CD4-positive, alpha-beta memory T cell (primary cell): ENCODE data around the gene NPY5R. TPM values are rescaled to one million over a fixed set of nuclear protein-coding genes. Genes with fewer than 3 reads are reported as not detected.
A peak's percentile ranks its signal among the peaks of the same experiment; 100 is the strongest.

ENCODE experiments used
- CTCF ChIA-PET: fragments of 350-600 bp; sonication (Branson Sonifier 250); formaldehyde crosslinking; loops from one replicate; lab custom pipeline; 2021; ENCODE audit warnings: inconsistent platforms; ENCODE audit not compliant: partially characterized antibody; lab: Charles Lee
- POLR2A ChIA-PET: fragments of 350-600 bp; sonication (Branson Sonifier 250); formaldehyde crosslinking; loops from one replicate; lab custom pipeline; 2021; ENCODE audit not compliant: partially characterized antibody; lab: Charles Lee
- DNase-seq, 5 donors: peaks; one replicate each; pipeline versions ENCODE4 v3.0.0 to v3.0.0-alpha.2; 2020 to 2022; ENCODE audit warnings: mixed read lengths in 1 of 5
- H3K27ac ChIP-seq: one replicate; pipeline ENCODE4 v1.7.0; 2013; ENCODE audit warnings: low read depth, low read length
- H3K27me3 ChIP-seq: 2 replicates; pipeline ENCODE4 v1.7.0; 2013; ENCODE audit warnings: mild to moderate bottlenecking, low read length, moderate library complexity; ENCODE audit not compliant: insufficient read depth
- H3K36me3 ChIP-seq: 2 replicates; pipeline ENCODE4 v1.7.0; 2013; ENCODE audit warnings: mild to moderate bottlenecking, low read length, moderate library complexity; ENCODE audit not compliant: insufficient read depth
- H3K4me1 ChIP-seq: 2 replicates; pipeline ENCODE4 v1.7.0; 2013; ENCODE audit warnings: mild to moderate bottlenecking, low read length, moderate library complexity; ENCODE audit not compliant: insufficient read depth
- H3K4me3 ChIP-seq, 2 donors: one replicate each; pipeline ENCODE4 v1.7.0; 2013; ENCODE audit warnings: low read length in 2 of 2, mild to moderate bottlenecking in 1 of 2
- H3K9me3 ChIP-seq, 2 donors: one replicate each; pipeline ENCODE4 v1.7.0; 2013; ENCODE audit warnings: low read length in 2 of 2, control low read depth in 1 of 2; ENCODE audit not compliant: control insufficient read depth in 1 of 2
- H3K27ac Mint-ChIP-seq, 7 donors: one replicate each; pipeline ENCODE4 v1.8.0; 2020 to 2021; ENCODE audit warnings: mixed read lengths in 7 of 7, mild to moderate bottlenecking in 6 of 7, inconsistent platforms in 3 of 7, moderate library complexity in 3 of 7
- H3K27me3 Mint-ChIP-seq, 2 donors: one replicate each; pipeline ENCODE4 v1.8.0; 2020 to 2021; ENCODE audit warnings: mixed read lengths in 2 of 2
- H3K36me3 Mint-ChIP-seq, 2 donors: one replicate each; pipeline ENCODE4 v1.8.0; 2020 to 2021; ENCODE audit warnings: mixed read lengths in 2 of 2, inconsistent platforms in 1 of 2, mild to moderate bottlenecking in 1 of 2
- H3K4me1 Mint-ChIP-seq, 4 donors: one replicate each; pipeline ENCODE4 v1.8.0; 2020 to 2021; ENCODE audit warnings: mixed read lengths in 4 of 4, mild to moderate bottlenecking in 1 of 4
- H3K4me3 Mint-ChIP-seq, 8 donors: one replicate each; pipeline ENCODE4 v1.8.0; 2020 to 2021; ENCODE audit warnings: mixed read lengths in 8 of 8, mild to moderate bottlenecking in 7 of 8, moderate library complexity in 6 of 8, inconsistent platforms in 3 of 8
- H3K9me3 Mint-ChIP-seq, 8 donors: one replicate each; pipeline ENCODE4 v1.8.0; 2020 to 2021; ENCODE audit warnings: mixed read lengths in 8 of 8, mild to moderate bottlenecking in 5 of 8, inconsistent platforms in 3 of 8, moderate library complexity in 1 of 8
- intact Hi-C: fragments of 100-400 bp; cut with micrococcal nuclease; formaldehyde crosslinking; loops from one replicate; pipeline ENCODE4 v1.15.1; 2023
- polyA plus RNA-seq, 2 donors: library from polyadenylated mRNA; unstranded; fragments of 300-500 nt; fragmentation: Illumina TruSeq; gene quantifications; one replicate each; pipeline ENCODE4 v1.2.3, GENCODE V29; 2021
- total RNA-seq, 2 experiments: library from RNA; stranded (reverse); gene quantifications; one replicate each; pipeline ENCODE4 v1.2.3, GENCODE V29; 2021

NPY5R gene
- total and polyA plus RNA-seq, 4 experiments from 2014 or later, result not detected

DNA sequence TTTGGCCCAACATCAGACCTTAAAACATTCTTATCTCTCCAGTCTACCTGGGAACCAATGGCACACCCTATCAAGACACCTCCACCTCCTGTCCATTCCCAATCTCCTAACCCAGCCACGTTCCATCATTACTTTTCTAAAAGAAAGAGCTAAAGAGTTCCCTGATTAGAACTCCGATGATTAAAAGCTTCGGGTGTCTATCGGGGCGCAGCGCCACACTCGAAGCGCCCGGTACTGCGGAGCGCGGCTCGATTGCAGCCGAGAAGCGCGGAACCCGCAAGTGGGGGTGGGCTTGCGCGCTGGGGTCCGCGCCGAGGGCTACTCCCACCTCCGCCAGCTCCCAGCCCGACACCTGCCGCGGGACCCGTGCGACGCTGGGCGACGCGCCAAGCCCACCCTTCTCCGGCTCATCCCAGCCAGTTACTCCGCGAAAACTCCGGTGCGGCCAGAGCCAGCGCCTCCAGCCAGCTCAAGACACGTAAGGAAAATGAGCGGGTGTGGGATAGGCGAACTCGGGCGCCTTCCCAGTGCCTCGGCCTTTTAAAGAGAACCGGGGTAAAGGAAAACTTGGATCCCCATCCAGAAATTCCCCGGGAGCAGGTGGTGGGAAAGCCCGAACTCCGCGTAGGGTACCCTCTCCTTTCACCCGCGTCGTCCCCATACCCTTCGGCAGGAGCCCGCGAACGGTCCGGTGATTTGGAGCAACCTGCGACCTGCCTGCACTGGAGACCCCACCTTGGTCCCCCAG, 11.9 kb upstream of the NPY5R start:
- H3K36me3 Mint-ChIP-seq, result peaks cover 0 to 4% of the 10 kb centered on the region in 2 donors
- H3K9me3 ChIP-seq, result no peaks in the 10 kb centered on the region
- peaks cover 7% of the 10 kb centered on the region for H3K4me1 ChIP-seq
- CTCF ChIA-PET, result no interaction called here
- no peak for DNase-seq
- no peak overlapping the region for H3K27ac ChIP-seq
- peak overlapping the region in 6 of 8 donors; percentile 23 to 76 (median 58) for H3K4me3 Mint-ChIP-seq
- intact Hi-C loops, result loop anchor here (2.0 kb wide), 1 partner anchor 835 kb away; no protein-coding TSS in a partner anchor
- peaks cover 31% of the 10 kb centered on the region in 2 donors for H3K27me3 Mint-ChIP-seq
- peaks cover 4% of the 10 kb centered on the region for H3K27me3 ChIP-seq
- no peaks in the 10 kb centered on the region for H3K36me3 ChIP-seq
- POLR2A ChIA-PET, result no interaction called here
- H3K4me1 Mint-ChIP-seq, result peaks cover 5 to 19% (median 15%) of the 10 kb centered on the region in 4 donors
- H3K27ac Mint-ChIP-seq, result no peak overlapping the region
- H3K4me3 ChIP-seq, result no peak overlapping the region
- H3K9me3 Mint-ChIP-seq, result peaks cover 0 to 4% (median 0%) of the 10 kb centered on the region in 8 donors

- H3K4me3 Mint-ChIP-seq, result peak within 1 kb of the TSS; percentile 23 to 76 (median 62)
- CTCF ChIA-PET, result no interaction called here
These were observed 10.9 kb upstream of the NPY5R start, which contains the start of gene NPY1R for GRCh38 chr4:163332526-163333406. Gene NPY1R (minus strand): TSS chr4:163332596. CDS start chr4:163326554, 6,042 bp downstream.

DNA sequence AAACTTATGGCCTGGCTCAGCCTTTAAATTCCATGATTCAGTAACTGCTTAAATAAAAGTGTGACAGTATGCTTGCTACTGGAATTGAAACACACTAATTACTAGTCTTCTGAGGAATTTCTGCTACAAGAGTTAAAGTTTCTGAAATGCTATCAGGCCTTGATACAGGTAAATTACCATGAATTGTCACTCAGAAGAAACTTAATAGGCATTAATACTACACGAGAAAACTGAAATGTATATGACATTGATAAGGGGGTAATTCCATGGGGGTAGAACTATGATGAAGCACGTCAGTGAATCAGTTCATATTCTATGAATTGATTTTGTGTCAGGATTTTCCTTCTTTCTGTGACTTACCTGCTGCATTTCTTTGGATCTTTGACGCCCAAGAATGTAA, 8.3 kb upstream of the NPY5R start:
- POLR2A ChIA-PET, result no interaction called here
- peaks cover 0 to 4% of the 10 kb centered on the region in 2 donors for H3K36me3 Mint-ChIP-seq

More at GRCh38 chr4:163332526-163333406, 10.9 kb upstream of the NPY5R start, which contains the start of gene NPY1R:
- H3K36me3 ChIP-seq, result no peaks in the 10 kb centered on the region
- peaks cover 0 to 4% of the 10 kb centered on the region in 2 donors for H3K36me3 Mint-ChIP-seq
- peaks cover 0 to 4% (median under 1%) of the 10 kb centered on the region in 8 donors for H3K9me3 Mint-ChIP-seq
- peaks cover 5 to 19% (median 15%) of the 10 kb centered on the region in 4 donors for H3K4me1 Mint-ChIP-seq
- peak in 1 of 5 donors; percentile 6 for DNase-seq
- H3K27ac ChIP-seq, result no peak within 1 kb of the TSS
- no peak within 1 kb of the TSS for H3K27ac Mint-ChIP-seq
- intact Hi-C loops, result loop anchor here (2.0 kb wide), 1 partner anchor 836 kb away; no protein-coding TSS in a partner anchor
- peaks cover 7% of the 10 kb centered on the region for H3K4me1 ChIP-seq
- H3K27me3 Mint-ChIP-seq, result peaks cover 31% of the 10 kb centered on the region in 2 donors
- POLR2A ChIA-PET, result no interaction called here
- no peaks in the 10 kb centered on the region for H3K9me3 ChIP-seq
- H3K4me3 ChIP-seq, result no peak within 1 kb of the TSS
- H3K27me3 ChIP-seq, result peaks cover 4% of the 10 kb centered on the region

DNA sequence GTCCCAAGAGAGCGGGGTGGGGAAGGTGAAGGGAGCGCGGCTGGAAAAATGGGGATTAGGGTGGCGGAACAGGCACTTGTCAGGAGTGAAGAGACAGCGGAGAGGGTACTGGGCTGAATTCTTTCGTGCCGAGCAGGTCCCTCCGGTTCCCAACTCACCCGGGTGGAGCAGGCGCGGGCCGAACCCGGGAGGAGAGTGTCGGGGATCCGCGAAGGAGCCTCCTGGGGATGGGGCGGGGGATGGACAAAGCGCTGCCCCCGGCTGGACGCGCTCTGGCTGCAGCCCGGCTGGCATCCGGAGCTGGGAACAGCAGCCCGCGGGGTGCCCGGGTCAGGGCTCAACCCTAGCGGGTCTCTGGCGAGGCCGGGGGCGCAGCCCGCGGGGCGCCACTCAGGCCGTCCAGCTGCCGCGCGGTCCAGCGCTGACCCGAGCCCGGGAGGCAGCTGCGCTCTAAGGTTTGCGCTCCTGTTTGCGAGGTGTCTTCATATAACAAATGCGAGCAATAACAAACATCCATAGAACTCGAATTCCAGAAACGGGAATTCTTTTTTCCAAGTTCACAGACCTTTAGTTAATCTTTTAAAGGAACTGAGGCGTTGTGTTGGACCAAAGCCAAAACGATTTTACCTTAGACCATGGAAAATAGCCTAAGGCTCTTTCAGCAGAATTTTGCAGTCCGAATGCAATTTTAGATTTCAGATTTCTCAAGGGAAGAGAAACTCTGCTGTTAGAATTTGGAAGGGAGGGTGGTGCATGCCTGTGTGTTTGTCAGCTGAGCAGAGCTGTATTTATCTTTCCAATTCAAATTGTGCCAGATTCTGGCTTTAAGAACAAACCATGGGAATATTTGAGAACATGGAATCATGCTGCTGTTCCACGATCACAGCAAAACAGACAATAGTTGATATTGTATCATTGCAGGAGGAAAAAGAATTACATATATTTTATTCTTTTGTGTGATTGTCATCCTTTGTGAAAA, 744 bp downstream of the NPY5R start:
- no peak for DNase-seq
- Histone ChIP-seq H3K27me3 (peaks cover 6% of the 10 kb centered on the region), H3K27ac (no peak overlapping the region), H3K4me1 (no peaks in the 10 kb centered on the region), H3K4me3 (no peak overlapping the region), H3K36me3 (no peaks in the 10 kb centered on the region), H3K9me3 (no peaks in the 10 kb centered on the region)
- Mint-ChIP-seq H3K9me3 (peaks cover 0 to 3% (median 0%) of the 10 kb centered on the region in 8 donors), H3K4me1 (peaks cover 0 to 4% (median 0%) of the 10 kb centered on the region in 4 donors), H3K36me3 (no peaks in the 10 kb centered on the region), H3K27me3 (peaks cover 19 to 21% of the 10 kb centered on the region in 2 donors), H3K4me3 (no peak overlapping the region), H3K27ac (no peak overlapping the region)
- CTCF ChIA-PET, result no interaction called here
- intact Hi-C loops, result no loop called here
- POLR2A ChIA-PET, result no interaction called here

More for the DNA sequence above, 8.3 kb upstream of the NPY5R start:
- no peak overlapping the region for H3K4me3 ChIP-seq
- no peak for DNase-seq
- Mint-ChIP-seq H3K9me3 (peaks cover 0 to 4% (median under 1%) of the 10 kb centered on the region in 8 donors), H3K27me3 (peaks cover 31 to 33% of the 10 kb centered on the region in 2 donors), H3K27ac (no peak overlapping the region), H3K4me3 (no peak overlapping the region), H3K4me1 (peaks cover 5 to 19% (median 15%) of the 10 kb centered on the region in 4 donors)
- H3K27me3 ChIP-seq, result peaks cover 4% of the 10 kb centered on the region
- no peak overlapping the region for H3K27ac ChIP-seq
- H3K9me3 ChIP-seq, result no peaks in the 10 kb centered on the region
- H3K36me3 ChIP-seq, result no peaks in the 10 kb centered on the region
- H3K4me1 ChIP-seq, result peaks cover 7% of the 10 kb centered on the region
- intact Hi-C loops, result no loop called here
- CTCF ChIA-PET, result no interaction called here

GRCh38 chr4:163350672-163351071, 7.0 kb downstream of the NPY5R start:
- intact Hi-C loops, result no loop called here
- no peaks in the 10 kb centered on the region for H3K4me1 Mint-ChIP-seq

GRCh38 chr4:163353054-163353453, 9.4 kb downstream of the NPY5R start:
- Histone ChIP-seq H3K4me1 (no peaks in the 10 kb centered on the region), H3K27me3 (no peaks in the 10 kb centered on the region), H3K27ac (no peak overlapping the region), H3K4me3 (no peak overlapping the region), H3K36me3 (no peaks in the 10 kb centered on the region), H3K9me3 (no peaks in the 10 kb centered on the region)
- Mint-ChIP-seq H3K4me3 (no peak overlapping the region), H3K27me3 (peaks cover 0 to 5% of the 10 kb centered on the region in 2 donors), H3K9me3 (peaks cover 0 to 3% (median 0%) of the 10 kb centered on the region in 8 donors), H3K27ac (no peak overlapping the region), H3K4me1 (no peaks in the 10 kb centered on the region), H3K36me3 (no peaks in the 10 kb centered on the region)
- ChIA-PET CTCF (no interaction called here), POLR2A (no interaction called here)
- intact Hi-C loops, result no loop called here
- no peak for DNase-seq

More at GRCh38 chr4:163350672-163351071, 7.0 kb downstream of the NPY5R start:
- Histone ChIP-seq H3K9me3 (no peaks in the 10 kb centered on the region), H3K27ac (no peak overlapping the region), H3K36me3 (no peaks in the 10 kb centered on the region), H3K4me1 (no peaks in the 10 kb centered on the region), H3K27me3 (no peaks in the 10 kb centered on the region), H3K4me3 (no peak overlapping the region)
- Mint-ChIP-seq H3K9me3 (peaks cover 0 to 3% (median 0%) of the 10 kb centered on the region in 8 donors), H3K36me3 (no peaks in the 10 kb centered on the region), H3K27me3 (peaks cover 7 to 8% of the 10 kb centered on the region in 2 donors), H3K4me3 (no peak overlapping the region), H3K27ac (no peak overlapping the region)
- POLR2A ChIA-PET, result no interaction called here
- DNase-seq, result no peak
- CTCF ChIA-PET, result no interaction called here
